HT-29 (cell line): ENCODE measurements around the gene EFCAB6. TPM values are rescaled to one million over a fixed set of nuclear protein-coding genes. Genes with fewer than 3 reads are reported as not detected.

ENCODE experiments used
- DNase-seq: peaks from one replicate; pipeline ENCODE4 v3.0.0-alpha.2; 2015; ENCODE audit warnings: low spot score
- total RNA-seq: library from RNA; depleted of rRNA; stranded (reverse); fragments of >200 nt; shearing (Covaris generic); gene quantifications from 2 replicates; pipeline ENCODE4 v1.2.3, GENCODE V29; 2014

The EFCAB6 gene
- total RNA-seq, 1 experiment from 2014 or later: 0.08 TPM

DNA sequence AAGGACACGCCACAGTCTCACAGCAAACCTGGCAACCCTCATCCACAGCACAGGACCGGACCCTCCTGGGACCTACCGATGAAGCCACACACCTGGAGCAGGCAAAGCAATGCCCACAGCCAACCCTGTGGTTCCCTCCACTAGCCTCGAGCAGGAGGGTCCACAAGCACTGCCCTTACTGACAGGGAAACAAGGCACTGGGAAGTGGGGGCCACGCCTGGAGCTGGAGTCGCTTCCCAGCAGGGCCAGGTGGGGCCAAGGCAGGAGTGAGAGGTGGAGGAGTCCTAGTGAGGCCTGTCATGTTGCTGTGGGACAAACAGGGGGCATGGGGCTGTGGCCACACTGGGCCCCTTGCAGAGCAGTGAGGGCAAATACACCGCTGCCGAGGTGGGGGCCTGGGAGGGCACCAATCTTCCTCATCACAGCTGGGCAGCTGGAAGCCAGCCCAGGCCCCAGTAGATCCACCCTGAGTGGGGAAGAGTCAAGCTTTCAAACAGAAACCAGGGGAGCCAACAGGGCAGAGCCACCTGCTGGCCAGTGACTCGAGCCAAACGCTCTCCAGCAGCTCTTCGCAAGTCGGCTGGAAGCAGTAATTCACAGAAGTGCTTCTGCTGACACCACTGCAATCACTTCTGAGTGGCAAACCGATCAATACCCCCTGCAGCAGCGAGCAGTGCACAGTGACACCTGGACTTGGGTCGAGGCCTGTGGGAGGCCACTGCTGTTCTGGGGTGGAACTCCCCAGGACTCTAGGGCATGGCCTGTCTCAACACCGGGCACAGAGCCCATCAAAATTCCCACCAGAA lies 36.5 kb upstream of the EFCAB6 start:
- DNase-seq: peak; percentile 33

GRCh38 chr22:43847376-43848289 lies 35.5 kb upstream of the EFCAB6 start:
- DNase-seq: no peak

DNA sequence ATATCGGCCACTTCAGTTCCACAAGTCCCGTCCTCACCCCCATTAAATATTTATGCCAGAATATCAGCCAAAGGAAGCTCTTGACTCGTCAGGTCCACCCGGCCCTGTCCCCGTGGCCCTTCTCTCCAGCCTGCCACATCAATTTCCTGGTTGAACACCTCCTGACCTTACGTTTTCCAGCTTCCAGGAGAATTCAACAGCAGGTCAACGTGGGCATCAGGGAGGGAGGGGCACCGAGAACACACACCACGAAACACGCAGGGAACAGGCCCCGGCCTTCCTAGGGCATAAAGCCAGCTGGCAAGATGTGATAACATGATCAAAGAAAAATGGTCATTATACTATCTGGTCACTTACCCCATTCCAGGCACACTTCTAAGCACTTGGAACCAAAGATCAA lies 34.9 kb upstream of the EFCAB6 start:
- DNase-seq: no peak

GRCh38 chr22:43845981-43846380 lies 33.9 kb upstream of the EFCAB6 start:
- no peak for DNase-seq

DNA sequence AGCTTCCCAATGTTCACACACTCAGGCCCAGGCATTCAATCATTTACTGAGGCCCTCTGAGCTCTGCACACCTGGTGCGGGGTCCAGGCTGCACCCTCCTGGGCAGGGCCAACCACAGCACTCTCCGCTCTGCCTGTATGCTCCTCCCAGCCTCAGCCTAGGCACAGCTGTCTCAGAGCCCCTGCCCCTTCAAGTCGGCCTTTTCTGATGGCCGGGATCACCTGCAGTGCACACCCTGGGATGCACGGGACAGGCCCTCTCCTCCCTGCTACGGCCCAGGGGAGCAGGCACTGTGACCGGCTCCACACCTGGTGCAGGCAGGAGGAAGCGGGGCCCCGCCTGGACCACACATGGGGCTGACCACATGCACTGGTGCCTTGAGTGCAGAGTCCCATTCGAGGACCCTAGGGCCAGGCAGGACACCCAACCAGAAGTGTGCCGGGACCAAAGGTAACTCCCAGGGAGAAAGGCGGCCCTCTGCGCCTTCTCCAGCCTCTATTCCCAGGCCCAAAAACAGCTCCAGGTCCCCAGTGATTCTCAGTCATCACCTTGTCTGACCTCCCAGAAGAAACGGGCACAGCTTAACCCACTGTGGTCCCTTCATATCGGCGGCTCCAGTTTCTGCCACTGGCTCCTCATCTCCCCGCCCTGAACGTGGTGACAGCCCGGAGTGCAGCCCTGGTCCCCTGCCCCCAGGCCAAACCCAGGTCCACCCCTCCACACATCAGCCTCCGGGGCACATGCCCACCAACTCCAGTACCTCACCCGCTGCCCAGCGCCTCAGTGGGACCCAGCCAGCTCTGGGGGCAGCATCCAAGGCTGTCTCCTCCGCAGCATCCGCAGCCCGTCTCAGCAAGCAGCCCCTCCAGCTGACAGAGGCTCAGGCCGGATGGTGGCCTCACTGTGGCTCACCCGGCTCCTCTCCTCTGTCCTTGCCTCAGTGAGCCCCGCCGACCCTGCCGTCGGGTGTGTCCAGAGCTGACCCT lies 32.7 kb upstream of the EFCAB6 start:
- no peak for DNase-seq

DNA sequence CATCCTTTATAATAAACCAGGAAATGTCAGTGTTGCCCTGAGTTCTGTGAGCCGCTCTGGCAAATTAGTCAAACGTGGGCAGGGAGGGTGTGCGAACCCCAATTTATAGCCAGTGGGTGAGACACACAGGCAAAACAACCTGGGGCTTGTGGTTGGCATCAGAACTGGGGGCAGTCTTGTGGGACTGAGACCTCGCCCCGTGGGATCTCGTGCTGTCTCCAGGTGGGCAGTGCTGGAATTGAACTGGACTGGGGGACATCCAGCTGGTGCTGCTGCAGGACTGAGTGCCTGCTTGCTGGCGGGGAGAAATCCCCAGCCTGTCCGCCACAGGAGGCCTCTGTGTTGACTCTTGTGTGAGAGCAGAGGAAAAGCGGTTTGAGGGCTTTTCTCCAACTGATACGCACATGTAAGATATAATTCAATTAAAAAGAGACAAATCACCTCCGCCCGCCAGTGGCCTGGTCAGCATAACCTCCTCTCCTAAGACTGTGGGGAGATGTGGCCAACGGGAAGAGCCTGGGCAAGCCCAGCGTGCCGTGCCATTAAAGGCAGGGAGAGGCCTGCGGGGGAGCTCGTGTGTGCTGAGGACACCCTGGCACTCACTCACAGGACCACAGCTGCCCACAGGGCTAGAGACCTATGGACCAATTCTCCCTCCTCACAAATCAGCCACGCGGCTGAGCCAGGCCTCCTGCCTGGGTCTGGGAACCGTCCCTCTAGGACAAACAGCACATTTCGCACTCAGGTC lies 31.9 kb upstream of the EFCAB6 start:
- no peak for DNase-seq

DNA sequence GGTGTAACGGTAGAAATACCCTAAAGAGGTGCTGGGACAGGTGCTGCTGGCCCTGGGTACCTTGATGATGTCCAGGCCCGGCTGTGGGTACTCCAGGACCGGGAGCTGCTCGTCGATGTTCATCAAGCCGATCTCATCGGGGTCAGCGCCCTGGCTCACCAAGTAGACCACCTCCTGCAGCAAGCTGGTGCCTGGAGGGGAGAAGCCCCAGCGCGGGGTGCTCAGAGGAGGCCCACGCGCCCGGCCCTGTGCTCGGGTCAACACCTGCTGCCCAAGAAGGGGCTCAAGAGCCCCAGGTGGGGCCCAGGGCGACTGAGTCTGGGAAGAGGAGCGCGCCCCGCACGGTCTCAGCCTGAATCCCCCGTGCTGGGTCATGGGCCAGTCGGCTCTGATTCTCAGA lies 29.6 kb upstream of the EFCAB6 start:
- no peak for DNase-seq

GRCh38 chr22:43840851-43841250 lies 28.7 kb upstream of the EFCAB6 start:
- DNase-seq: no peak

- no peak for DNase-seq
These were observed 28.3 kb upstream of the EFCAB6 start for GRCh38 chr22:43840431-43840830.

DNA sequence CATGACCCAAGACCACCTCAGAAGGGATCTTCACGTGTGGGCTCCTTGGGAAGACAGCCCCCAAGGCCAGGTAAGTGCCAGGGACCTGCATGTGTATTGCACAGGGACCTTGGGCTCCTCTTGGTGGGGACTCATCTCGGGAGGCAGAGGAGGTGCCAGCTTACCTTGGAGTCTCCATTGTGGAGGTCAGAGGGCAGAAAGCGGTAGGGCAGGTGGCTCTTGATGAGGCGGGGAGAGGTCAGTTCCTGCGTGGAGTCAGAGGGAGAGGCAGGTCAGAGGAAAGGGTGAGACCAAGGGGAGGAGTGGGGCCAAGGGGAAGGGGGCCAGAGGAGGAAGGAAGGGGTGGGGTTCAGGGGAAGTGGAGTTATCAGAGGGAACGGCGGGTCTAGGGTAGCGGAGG lies 27.7 kb upstream of the EFCAB6 start:
- no peak for DNase-seq

DNA sequence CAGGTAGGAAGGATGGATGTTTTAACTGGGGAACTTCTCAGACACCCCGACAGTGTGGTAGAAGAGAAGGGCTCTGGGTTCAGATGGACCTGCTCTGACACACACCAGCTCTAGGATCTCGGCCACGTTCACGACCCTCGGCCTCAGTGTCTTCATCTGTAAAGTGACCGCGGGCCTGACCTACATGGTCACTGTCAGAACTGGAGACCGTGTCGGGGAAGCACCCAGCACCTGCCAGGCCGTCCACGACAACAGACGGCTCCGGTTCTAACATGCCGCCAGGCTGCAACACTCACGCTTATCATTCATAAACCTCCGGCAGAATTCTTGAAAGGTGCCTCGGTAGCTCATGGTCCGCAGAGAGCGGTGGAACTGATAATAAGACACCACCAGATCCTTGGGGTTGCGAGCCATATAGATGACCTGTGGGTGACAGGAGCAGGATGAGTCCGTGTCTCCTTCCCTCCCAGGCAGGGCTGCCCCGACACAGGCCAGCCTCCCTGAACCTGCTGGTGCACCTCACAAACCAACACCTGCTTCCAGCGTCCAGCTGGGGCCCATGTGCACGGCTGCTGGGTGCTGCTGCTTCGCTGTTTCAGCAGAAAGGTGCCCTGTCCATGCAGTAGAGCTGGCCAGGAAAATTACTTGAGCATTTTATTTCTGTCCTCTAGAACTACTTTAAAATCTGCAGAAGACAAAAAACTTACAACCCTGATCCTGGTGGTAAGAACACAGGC lies 26.6 kb upstream of the EFCAB6 start:
- DNase-seq: no peak

DNA sequence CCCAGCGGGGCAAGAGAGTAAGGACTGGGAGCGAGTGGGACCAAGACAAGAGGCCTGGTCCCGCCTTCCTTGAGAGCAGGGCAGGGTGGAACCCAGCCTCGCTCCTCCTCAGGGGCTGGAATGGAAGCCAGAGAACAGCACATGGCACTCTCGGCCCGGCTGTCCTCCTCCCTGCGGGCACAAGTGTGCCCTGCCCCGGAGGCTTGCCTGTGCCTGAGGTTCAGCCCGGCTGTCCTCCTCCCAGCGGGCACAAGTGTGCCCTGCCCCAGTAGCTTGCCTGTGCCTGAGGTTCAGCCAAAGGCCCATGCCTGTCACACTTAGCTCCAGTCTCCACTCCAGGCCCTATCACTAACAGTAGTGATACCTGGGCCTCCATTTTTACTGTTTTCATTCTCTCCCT lies 26.1 kb upstream of the EFCAB6 start:
- DNase-seq: no peak

GRCh38 chr22:43837666-43838065 lies 25.6 kb upstream of the EFCAB6 start:
- no peak for DNase-seq

- no peak for DNase-seq
These were observed 23.6 kb upstream of the EFCAB6 start for GRCh38 chr22:43835736-43836135.

DNA sequence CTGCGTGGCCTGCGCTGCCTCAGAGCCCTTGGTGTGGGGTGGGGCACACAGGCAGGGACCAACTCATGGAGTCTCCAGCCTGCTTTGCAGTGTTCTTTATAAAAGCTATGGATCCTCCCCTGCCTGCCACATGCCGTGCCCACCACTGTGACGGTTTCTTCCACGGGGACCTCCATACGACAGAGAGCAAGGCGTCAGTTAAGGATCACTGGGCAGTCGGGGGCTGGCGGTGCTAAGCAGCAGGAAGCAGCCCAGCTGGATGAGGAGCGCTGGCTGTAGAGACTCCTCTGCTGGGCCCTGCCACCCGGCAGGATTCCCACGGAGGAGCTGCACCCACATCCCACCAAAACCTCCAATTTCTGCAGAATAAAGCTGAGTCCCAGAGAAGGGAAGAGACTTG lies 23.1 kb upstream of the EFCAB6 start:
- no peak for DNase-seq

- DNase-seq: no peak
These were observed 21.5 kb upstream of the EFCAB6 start for GRCh38 chr22:43833286-43834240.

- DNase-seq: no peak
These were observed 20.5 kb upstream of the EFCAB6 start for GRCh38 chr22:43832393-43833265.
